ENCODE results near the gene LYRM9. TPM values are rescaled to one million over a fixed set of nuclear protein-coding genes. Genes with fewer than 3 reads are reported as not detected.
"Not testable (repeated sequence)": the region's sequence is repeated elsewhere in the genome, so short reads cannot be mapped to it uniquely, and the experiment has no call there.

Gene LYRM9
- total RNA-seq (2014; rRNA removed; shearing (Covaris generic)), result 2.0 and 7.2 TPM in 2 replicates

DNA sequence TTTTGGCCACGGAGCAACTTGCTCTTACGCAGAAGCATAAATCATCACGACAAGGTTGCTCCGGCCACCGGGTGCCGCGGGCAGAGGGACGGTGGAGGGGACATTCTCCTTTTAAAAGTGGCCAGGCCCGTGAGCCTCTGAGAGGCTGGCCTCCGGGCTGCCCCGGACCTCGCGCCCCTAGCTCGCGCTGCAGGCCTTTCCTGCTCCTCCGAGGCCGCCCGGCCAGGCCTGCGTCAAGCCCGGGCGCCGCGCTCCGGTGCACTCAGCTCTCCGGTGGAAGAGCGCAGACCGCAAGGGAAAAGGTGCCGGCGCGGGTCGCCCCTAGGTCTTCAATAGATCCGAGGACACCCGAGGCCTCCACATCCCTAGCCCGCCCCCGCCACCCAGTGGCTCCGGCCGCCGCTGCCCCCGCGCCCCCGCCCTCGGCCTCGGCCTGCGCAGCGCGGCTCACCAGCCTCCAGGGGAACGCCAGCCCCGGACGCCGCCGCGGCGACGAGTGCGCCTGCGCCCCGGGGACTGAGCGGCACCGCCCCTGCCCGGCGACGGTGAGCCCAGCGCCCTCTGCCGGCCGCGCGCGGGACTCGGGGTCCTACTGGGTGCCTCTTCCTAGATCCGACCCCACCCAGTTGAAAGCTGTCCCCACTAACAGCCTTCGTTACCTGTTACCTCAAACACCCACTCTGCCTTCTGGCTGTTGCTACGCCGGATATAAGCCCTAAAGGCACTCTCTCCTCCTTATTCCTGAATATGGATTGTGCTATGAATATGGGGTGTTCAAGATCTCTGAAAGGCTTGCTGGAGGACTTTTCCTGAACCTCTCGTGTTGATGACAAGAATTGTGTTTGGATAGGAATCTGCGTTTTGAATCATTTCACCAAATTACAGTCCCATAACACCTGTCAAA is at the start of gene LYRM9:
LYRM9 (minus strand) TSS at position 500 of the 904 bp plus-strand sequence. CDS start 10,671 bp downstream, outside the sequence.
- peak; percentile 81 for DNase-seq (ENCODE audit: low read depth)

DNA sequence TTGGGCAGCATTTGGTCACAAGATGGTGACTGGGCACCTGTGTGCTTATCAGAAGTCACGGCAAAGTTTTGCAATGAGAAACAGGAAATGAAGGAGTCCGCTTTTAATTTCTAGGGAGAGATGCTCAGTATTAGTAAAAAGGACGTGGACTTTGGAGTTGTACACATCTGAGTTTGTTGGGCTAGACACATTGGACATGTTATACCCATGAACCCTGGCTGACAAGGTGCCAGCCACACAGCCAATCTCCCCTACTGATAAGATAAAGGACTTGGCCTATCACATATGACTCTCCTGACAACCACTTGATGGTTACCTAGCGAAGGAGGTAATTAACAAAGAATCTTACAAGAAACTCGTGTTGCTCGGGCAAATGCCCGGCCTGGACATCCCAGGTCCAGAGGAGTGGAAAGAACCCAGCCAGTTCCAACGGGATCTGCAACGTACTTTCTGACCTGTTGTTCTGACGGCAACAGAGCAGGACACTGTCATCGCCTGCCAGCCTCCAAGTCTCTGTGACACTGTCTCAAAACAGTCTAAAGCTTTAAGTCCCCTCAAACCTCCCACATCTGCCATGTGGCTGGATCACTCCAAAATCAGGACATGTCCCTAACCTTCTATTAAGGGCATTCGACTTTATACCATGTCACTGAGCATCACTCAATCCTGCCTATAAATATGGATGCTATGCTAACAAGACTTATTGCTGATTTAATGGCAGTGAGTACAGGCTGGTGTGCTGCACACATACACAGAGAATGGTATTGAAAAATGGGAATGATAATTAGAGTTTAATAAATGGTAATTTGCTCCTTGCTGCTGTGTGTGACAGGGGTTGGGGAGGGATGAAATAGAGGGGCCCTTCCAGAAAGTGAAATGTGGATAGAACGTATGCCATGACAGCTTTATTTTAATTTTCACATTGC is 47.6 kb upstream of the LYRM9 start:
- no peak for DNase-seq (ENCODE audit: low read depth)

GRCh38 chr17:27939474-27940465 is 46.6 kb upstream of the LYRM9 start:
- no peak for DNase-seq (ENCODE audit: low read depth)

GRCh38 chr17:27938864-27939263 is 45.7 kb upstream of the LYRM9 start:
- DNase-seq (ENCODE audit: low read depth), result no peak

- DNase-seq (ENCODE audit: low read depth), result no peak
These were observed 45.1 kb upstream of the LYRM9 start for GRCh38 chr17:27938241-27938640.

DNA sequence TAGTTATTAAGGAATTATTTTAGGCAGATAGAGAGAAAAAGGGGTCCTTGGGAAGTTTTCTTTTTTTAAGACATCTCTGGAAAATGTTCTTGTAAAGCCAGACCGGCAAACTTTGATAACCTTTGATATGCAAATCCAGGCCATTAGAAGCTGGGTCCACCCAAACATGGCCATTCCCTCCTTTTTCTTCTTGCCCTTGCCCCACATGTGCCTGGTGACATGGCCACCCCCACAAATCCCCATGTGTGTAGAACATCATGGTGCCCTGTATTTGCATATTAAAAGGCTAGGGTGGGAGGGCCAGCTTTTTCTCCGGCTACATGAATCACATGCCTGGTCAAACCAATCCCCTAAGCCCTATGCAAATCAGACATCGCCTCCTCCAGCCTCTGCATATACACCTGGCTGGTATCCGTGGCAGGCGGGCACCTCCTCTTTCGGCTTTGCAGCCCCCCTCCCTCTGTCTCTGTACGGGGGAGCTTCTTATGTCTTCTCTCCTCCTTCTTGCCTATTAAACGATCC is 43.9 kb upstream of the LYRM9 start:
- DNase-seq (ENCODE audit: low read depth), result no peak

DNA sequence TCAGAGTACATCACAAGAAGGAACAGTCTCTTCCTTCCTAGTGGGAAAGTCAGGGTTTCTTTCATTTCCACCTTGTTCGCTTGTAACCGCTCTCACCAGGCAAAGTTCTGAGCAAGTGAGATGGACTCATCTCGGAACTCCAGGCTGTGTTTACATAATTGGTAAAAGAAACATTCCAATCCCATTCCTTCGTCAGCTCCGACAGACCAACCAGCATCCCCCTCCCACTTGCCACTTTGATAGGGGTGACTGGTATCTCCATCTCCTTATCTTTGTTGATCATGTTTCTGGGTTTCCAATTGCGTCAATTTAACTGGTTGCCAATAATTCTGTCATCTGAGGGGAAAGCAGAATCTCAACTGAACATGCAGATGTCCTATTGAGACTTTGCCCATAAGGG is 36.8 kb upstream of the LYRM9 start:
- DNase-seq (ENCODE audit: low read depth), result peak; percentile 8

DNA sequence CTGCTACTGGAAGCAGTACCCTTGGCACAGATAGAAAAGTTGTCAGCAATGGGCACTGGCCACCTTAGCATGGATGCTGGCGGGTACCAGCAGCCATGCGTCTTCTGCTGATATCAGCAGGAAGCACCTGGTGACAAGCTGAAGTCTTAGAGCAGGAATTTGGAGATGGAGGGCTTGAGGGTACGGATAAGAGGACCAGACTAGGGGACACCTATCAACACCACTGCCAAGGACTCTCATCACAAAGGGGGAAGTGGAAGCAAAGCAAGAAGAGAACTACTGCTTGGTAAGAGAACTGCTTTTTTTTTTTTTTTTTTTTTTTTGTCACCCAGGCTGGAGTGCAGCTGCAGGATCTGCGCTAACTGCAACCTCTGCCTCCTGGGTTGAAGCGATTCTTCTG is 35.4 kb upstream of the LYRM9 start:
- DNase-seq (ENCODE audit: low read depth), result no peak

- no peak for DNase-seq (ENCODE audit: low read depth)
These were observed 34.6 kb upstream of the LYRM9 start for GRCh38 chr17:27927781-27928180.

GRCh38 chr17:27921599-27921998 is 28.4 kb upstream of the LYRM9 start:
- no peak for DNase-seq (ENCODE audit: low read depth)

GRCh38 chr17:27921077-27921476 is 27.9 kb upstream of the LYRM9 start:
- DNase-seq (ENCODE audit: low read depth), result no peak

GRCh38 chr17:27920569-27920968 is 27.4 kb upstream of the LYRM9 start:
- DNase-seq (ENCODE audit: low read depth), result no peak

DNA sequence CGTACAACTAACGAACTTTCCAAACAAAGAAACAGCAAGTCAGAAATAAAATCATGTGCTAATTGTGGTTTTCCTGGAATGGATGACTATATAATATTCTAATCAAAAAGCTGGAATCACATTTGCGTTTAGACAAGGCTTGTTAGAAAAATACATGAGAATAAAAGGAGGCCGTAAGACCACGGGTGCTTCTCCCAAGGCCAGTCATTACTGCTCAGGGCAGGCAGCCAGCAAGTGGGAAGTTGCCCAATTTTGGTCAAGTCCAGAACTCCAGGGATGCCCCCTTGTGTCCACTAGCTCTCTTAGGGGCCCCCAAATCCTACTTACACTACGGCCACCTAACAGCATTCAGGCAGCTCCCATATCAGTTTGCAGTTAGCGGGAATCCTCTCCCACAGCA is 25.9 kb upstream of the LYRM9 start:
- no peak for DNase-seq (ENCODE audit: low read depth)

DNA sequence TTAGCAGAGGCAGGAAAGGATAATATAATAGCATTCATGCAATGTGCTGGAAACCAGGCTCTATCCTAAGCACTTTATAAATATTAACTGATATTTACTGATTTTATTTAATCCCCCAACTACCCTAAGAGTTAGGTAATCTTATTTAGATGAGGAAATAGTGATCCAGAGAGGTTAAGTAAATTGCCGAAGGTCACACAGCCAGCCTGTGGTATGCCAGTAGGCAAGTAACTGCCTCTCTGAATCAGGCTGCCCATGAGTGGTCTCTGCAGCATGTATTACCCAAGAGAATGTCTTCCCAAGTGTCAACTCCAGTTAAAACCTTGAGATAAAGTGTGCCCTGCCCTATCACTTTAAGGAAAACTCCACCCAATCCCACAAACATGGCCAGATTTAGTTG is 25.3 kb upstream of the LYRM9 start:
- no peak for DNase-seq (ENCODE audit: low read depth)

GRCh38 chr17:27917000-27917399 is 23.8 kb upstream of the LYRM9 start:
- no peak for DNase-seq (ENCODE audit: low read depth)

DNA sequence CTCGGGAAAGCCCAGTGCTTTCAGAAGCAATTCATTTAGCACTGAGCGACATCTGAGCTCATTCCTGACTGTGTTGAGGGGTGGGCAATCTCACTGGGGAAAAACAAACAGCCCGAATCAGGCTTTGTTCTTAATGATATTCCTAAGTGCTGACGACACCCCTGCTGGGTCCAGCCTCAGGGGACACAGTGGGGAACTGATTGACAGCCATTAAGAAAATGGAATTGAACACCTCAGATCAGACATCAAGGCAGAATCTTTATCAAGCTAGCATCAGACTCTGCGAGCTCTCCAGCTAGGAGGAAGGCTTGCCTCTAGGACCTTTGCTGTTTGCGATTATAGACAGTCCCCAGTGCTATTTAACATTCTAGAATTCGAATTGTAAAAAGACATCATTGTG is 22.5 kb upstream of the LYRM9 start:
- DNase-seq (ENCODE audit: low read depth), result no peak

GRCh38 chr17:27914382-27914781 is 21.2 kb upstream of the LYRM9 start:
- no peak for DNase-seq (ENCODE audit: low read depth)

DNA sequence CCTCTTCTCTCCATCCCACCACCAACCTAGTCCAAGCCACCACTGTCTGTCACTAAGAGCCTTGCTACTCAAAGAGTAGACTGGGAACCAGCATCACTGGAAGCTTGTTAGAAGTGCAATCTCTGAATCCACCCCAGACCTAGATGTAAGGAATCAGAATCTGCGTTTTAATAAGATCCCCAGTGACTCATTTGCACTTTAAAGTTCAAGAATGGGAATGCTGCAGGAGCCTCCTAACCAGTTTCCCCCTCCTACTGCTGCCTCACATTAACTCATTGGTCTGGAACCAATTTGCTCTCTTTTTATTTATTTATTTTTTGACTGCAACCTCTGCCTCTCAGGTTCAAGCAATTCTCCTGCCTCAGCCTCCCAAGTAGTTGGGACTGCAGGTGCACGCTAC is 19.8 kb upstream of the LYRM9 start:
- no peak for DNase-seq (ENCODE audit: low read depth)

- DNase-seq (ENCODE audit: low read depth), result not testable (repeated sequence)
These were observed 19.1 kb upstream of the LYRM9 start for GRCh38 chr17:27912299-27912698.

DNA sequence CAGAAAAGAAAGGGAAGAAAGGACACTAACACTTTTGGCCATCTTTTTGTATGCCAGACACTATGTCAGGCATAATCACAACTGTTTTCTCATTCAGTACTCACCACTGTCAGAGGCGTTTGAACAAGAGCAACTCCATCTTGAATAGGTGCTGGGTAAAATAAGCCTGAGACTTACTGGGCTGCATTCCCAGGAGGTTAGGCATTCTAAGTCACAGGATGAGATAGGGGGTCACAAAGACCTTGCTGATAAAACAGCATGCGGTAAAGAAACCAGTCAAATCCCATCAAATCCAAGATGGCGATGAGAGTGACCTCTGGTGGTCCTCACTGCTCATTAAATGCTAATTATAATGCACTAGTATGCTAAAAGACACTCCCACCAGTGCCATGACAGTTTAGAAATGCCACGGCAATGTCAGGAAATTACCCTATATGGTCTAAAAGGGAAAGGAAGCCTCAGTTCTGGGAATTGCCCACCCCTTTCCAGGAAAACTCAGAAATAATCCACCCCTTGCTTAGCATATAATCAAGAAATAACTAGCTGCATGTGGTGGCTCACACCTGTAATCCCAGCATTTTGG is 14.9 kb upstream of the LYRM9 start:
- no peak for DNase-seq (ENCODE audit: low read depth)

DNA sequence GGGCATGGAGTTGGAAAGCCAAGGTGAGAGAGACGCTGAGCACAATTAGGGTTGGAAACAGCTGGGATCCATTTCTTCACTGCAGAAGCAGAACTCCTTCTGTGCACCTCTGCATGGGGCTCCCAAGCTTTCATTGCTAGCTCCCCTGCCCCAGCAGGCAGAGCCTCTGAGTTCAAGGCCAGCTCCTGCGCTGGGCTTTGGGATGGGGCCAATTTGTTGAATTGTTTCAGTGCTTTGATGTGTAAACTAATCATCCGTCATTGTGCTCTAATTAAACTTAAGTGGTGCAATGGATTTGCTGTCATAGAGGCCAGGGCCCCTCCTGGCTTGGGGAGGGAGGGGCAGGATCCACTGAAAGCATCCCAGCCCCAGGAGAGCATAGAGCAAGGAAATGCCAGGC is 13.5 kb upstream of the LYRM9 start:
- no peak for DNase-seq (ENCODE audit: low read depth)
